ENCODE results near the gene FBXL22.

Gene FBXL22

GRCh38 chr15:63597038-63597790 is at the start of gene FBXL22:
TSS of gene FBXL22 (plus strand) at chr15:63597387. CDS start at chr15:63597393, 6 bp downstream.
- no peak for ATAC-seq

DNA sequence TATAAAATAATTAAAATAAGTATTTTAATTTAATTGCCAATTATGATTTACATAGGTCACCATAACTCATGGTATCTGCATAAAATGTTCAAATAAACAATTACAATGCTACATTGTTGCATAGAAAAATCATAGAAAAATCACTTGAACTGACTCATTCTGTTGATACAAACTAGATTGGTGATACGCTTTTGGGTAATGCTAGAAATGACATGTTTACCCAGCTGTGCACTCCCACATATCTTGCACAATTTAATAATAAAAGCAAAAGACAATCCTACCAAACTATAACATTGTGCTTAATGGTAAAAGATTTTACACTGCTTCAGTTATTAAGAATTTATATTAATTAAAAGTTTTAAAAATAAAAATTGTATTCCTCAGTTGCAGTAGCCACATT is 45.8 kb upstream of the FBXL22 start:
- ATAC-seq = no peak

DNA sequence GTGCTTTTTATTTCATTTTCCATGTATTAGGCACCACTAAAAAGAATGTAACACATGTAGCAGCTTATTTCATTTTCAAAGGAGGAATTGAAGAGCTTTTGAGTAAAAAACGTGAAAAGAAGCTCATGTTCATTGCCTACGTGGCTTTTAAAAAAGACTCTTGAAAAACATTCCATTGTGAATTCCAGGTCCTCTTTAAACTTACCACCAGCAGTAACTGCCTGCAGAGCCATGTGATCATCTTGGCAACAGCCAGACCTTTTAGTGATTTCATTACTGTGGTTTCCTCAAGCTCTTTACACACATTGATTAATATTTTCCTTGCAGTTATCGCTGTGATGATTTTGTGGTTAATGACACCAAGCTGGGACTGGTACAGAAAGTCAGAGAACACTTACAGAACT is 43.8 kb upstream of the FBXL22 start:
- ATAC-seq = peak; percentile 86 to 90

DNA sequence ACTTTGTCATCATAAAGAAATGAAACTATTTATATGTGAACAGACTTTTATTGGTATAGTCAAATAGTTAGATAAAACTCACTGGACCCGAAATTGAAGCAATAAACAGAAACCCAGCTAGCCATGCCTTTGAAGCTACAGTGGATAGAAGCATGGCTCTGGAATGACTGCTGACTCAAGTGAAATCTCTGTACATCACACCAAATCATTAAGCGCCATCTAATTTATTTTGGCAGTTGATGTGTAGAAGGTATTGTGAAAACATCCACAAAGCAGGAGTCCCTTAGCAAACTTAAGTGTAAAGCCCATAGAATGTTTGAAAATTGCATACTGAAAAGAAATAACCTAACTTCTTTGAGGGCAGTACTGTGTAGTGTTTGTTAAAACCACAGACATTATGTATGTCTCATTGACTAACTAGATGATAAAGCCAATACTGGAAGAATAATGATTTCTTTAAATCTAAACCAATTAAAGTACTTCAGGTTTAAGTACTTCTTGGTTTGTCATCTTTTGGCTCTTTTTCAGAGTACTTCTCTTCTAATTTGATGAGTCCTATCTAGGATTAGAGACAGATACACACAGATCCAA is 42.8 kb upstream of the FBXL22 start:
- ATAC-seq = peak; percentile 33 to 34

DNA sequence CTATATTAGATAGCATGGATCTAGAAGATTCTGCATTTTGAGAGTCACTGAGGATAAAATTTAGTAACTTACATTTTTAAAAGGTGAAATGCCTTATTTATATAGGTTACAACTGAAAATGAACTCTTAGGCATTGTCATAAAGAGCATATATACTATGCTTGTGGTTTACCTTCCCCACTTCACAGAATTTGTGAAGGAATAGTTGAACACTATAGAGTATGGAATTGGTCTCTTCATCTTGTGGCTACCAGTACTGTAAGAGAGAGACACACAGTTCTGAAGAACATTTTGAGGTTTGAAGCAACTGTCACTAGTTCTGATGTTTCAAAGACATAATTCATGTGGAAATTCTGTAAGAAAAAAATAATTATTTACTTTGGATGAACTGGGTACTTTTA is 41.7 kb upstream of the FBXL22 start:
- no peak for ATAC-seq

- ATAC-seq = no peak
Measured at GRCh38 chr15:63556246-63556645, 40.9 kb upstream of the FBXL22 start.

DNA sequence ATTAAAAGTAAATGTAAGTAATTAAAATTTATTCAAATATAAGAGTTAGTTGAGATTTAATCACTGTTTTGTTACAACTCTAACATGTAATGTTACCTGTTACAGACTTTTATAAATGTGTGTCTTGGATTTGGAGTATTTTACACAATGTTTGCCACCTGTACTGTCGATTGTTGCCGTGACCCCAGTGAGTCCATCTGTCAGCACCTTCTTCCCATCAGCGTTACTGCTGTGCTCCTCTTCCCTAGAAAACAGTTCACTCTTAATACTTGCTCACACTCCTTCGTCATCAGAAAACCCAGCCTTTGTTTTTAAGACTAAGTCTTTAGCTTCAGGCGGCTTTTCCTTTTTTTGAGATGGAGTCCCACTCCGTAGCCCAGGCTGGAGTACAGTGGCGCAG is 40.5 kb upstream of the FBXL22 start:
- ATAC-seq = no peak

- no peak for ATAC-seq
Measured at GRCh38 chr15:63559753-63560152, 37.4 kb upstream of the FBXL22 start.

- ATAC-seq = peak; percentile 84 to 91
Measured at GRCh38 chr15:63560741-63561448, 36.3 kb upstream of the FBXL22 start.

DNA sequence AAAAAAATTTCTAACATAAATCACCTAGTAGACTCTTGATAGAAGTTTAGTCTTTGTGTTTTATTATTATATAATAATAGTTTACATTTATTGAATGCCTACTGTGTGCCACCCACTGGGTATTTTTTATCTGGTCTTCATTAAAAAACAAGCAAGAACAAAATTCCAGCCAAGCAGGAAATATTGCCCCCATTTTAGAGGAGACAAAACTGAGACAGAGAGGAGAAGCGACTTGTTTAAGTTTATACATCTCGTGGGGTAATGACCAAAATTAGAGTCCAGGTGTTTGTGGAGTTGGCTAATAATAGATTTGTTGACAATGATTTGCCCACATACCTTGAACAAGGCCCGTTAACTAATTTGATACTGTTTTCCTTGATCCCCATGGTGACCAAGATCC is 33.1 kb upstream of the FBXL22 start:
- ATAC-seq = no peak

DNA sequence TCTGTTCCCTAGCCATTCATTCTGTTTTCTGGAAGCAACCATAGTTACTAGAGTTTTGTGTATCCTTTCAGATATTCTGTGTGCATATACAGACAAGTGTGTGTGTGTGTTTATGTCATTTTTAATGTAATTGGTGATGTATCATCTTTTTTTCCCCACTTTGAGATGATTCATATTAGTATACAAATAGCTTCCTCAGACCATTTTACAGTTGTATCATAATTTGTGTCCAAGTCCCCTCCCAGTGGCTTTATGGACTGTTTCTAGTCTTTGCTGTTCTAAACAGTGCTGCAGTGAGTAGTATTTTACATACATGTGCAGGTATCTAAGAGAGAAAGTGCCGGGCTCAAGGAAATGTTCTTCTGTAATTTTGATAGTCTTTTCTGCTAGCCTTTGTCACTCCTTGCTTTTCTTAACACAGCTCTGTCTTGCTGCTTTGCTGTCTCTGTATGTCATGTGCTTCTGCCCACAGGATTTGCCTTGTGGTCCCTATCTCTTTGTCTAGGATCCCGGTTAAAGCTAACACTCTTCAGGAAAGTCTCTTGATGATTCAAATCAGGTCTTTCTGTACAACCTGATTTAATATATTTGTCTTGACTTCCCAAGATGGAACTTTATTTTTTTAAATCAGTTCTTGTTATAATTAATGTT is 31.5 kb upstream of the FBXL22 start:
- no peak for ATAC-seq

DNA sequence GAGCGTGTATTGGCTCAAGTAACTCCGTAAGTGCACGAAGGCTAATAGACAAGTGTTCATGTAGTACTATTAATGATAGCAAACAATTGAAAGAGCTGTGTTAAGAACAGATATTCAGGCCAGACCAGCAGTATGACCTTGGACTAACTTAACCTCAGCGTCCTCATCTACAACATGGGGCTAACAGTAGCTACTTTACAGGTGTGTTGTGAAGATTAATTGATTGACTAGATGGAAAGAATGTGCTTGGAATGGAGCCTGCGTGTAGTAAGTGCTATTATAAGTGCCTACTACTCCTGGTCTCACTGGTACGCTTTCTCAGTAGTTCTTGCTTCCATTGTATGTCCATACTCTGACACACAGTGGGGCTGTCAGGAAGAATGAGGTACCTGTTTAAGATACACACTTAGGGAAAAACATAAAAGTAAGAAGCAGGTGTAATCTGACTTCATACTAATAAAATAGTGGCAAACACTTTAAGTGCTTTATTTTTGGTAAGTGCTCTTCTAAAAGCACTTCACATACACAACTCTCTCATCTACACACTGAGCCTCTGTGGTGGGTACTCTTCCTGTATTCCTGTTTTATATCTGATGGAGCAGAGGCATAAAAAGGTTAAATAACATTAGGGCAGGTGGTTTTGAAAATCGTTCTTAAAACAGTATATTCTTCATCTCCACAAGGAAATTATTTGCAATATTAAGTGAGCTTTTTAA is 24.3 kb upstream of the FBXL22 start:
- ATAC-seq = no peak

- ATAC-seq = no peak
Measured at GRCh38 chr15:63573533-63573932, 23.7 kb upstream of the FBXL22 start.

- no peak for ATAC-seq
Measured at GRCh38 chr15:63575312-63575711, 21.9 kb upstream of the FBXL22 start.

DNA sequence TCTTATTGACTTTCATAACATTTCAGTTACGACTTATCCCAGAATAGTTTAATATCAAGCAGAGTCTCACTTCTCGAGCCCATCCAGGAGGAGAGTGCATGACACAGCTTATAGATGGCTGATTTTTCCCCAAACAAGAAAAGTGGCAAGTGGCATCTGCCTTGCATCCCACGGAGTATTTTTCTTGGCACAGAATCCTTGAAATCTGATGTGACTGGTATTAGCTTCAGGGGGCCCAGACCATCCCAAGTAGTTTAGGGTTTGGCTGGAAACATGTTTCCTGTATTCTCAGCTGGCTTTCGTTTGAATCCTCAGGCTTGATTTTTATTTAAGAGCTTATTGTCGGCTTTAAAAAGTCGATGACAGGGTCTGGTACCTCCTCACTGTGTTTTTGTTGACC is 20.7 kb upstream of the FBXL22 start:
- ATAC-seq = no peak

DNA sequence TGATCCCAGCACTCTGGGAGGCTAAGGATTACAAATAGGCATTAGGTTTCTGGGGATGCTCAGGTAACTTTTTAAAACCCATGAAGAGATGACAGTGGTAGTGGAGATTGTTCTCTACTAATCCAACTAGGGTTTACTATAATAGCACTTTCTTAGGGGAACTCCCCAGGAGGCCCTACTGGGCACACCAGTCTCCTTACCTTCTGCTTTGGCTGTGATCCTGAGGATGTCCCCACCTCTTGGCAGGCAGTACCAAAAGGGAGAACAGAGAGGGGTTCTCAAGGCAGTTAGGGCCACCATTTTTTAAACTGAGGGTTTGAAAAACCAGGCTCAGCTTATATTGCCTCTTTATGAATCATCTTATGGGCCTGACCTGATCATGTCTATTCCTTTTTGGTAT is 15.0 kb upstream of the FBXL22 start:
- no peak for ATAC-seq

DNA sequence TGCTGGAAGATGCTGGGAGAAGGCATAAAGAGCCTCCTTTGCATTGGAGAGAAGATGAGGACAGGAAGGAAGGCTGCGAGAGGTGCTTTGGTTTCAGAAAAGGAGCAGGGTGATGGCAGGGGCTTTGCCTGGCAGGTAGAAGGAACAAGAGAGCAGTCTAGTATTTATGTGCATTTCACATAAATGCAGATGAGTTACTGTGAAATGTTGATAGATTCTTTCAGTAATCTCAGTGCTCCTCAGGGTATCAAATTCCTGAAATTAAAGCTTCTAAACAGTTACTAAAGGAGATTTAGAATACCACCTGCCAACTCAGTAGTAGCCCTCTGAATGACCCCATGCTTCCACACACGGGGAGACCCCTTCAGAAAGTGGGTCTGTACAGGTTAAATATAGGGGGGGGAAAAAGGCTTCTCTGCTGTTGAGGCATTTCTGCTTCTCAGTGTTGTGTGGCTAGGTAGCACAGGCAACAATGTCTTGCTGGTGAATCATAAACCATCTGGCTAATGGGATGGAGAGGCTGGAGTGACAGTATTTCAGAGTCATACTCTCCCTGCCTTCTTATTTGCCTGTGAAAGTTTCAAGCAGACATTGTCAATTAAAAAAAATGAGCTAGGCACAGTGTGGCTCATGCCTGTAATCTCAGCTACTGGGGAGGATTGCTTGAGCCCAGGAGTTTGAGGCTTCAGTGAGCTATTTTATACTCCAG is 14.3 kb upstream of the FBXL22 start:
- ATAC-seq = peak; percentile 48 to 68

- no peak for ATAC-seq
Measured at GRCh38 chr15:63586790-63587189, 10.4 kb upstream of the FBXL22 start.

GRCh38 chr15:63587527-63587926 is 9.7 kb upstream of the FBXL22 start:
- no peak for ATAC-seq

DNA sequence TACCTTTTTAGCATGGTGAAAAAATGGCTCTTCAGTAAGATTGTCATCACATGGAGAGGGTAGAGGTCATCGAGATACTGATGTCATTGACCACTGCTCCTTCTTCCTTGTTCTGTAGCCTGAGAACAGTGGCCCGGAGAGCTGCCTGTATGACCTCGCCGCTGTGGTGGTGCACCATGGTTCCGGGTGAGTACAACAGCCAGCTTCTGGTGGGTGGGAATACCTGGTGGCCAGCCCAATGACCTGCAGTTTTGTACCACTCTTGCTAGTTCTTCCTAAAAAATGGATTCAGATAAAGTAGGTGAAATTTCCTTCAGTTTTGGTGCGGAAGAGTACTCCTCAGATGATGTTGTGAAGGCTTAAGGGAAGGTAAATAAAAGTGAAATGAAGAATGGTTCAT is 8.4 kb upstream of the FBXL22 start:
- no peak for ATAC-seq

DNA sequence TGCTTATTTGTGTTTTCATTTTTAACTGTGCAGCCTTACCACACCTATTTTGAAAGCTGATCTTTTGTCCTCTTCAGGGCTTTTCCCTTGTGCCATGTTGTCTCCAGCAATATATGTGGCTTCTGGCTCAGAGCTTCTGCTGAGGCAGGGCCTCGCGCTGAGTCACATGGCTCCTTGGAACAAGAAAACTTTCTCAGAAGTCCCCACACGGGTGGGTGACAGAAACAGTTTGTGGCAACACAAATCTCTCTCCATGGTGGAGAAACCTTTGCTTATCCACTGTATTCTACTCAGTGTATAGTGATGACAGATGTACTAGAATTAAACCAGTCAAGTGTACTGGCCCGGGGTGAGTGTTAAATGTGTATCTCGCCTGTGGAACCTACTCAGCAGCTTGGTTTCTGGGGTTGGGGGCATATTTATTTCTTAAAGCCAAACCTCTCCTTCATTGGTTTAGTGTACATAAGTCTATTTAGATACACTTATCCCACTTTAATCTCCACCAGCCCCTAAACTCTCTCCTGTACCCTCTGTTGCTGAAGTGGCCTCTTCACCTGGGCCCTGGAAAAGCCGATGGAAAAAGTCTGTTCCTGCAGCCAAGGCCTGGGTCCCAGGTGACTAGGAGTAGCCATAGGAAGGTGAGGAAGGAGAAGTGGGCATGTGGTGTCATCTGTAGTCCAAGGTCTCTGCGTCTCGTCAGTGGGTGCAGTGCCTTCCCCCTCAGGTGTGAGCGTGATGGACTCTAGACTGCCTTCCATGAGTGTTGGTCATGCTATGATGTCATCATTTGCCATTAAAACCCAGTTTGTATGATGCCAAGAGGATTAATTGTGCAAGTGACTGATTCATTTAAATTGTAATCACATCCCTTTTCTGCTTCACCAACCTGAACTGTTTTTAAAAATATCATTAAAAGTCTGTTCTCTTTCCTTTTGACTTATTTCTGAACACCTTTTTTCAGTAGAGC is 3.2 kb upstream of the FBXL22 start:
- ATAC-seq = peak; percentile 58 to 71

Data from activated CD4-positive, CD25-positive, alpha-beta regulatory T cell treated with anti-CD3 and anti-CD28 coated beads, Interleukin-2, amount 50 U/mL, for 24 hours (primary cell).